GM19193 (cell line): ENCODE measurements around the gene DNAJB6.

Source experiments
- POLR2A ChIP-seq: IDR thresholded peaks from 4 replicates; pipeline ENCODE4 v1.6.1; 2011; ENCODE audit not compliant: insufficient read depth, insufficient read length; ENCODE audit errors: extremely low read depth

The DNAJB6 gene

DNA sequence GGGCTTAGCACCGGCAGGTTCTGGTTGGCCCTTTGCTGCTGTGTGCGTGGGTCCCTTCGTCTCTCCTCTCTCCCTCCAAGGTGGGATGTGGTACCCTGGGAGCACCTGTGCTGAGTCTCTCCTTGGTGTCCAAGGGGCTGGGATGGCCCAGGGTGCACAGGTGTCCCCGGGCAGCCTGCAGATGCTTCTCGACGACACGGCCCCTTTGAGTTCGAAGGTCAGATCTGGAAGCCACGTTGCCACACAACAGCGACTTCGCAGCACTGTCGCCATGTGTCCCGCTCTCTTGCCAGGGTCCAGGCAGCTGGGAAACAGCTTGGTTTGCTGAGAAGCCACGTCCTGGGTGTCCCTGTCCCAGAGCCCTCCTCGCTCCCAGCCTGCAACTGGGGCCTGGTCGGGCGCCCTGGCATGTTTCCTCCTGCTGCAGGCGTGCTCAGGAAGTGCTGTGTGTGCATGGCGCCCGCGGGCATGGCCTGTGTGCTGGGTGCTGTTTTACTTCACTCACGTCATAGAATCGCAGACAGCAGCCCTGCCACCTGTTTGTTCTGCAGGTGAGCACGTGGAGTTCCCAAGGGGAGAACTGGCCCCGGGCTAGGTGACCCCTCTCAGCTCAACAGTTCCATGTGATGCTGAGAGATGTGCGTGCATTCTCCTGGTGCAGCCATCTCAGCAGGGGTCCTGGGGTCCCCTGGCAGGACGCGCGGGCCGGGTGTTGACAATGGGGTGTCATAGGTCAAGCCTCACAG lies 70.9 kb downstream of the DNAJB6 start:
- no peak for TF ChIP-seq POLR2A

DNA sequence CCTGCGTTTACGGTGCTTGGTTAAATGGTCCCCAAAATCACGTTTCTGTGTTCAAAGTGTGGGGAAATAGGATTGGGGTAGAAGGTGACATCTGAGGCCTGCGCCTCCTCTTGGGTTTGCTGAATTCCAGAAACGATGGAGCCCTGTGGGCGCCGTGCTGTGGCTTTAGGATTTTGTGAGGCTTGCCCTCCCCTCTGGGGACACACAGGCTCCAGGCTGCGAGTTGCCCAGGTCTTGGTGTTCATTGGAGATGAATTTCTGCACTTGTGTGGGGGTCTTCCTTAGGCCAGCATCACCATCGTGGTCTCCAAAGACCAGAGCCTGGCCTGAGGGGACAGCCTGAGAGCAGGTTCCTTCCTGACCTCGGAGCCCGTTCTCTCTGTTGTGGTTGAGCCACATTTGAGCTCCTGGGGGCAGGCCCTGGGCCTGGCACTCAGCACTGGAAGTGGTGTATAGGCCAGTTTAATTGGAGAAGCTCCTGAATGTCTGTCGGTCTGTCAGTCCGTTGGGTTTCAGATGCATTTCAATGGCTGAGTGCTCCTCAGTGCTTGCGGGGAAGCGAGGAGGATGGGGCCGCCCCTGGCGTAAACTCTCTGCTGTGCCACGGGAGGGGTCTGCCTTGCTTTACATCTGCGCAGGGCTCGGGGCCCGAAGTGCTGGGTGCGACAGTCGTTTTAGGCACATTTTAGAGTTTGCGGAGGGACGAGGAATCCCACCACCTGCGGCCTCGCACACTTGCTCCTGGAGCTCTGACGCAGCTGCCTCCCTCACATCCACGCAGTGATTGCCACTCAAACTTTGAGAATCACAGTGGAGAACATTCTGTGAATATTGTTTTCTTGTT lies 71.7 kb downstream of the DNAJB6 start:
- no peak for TF ChIP-seq POLR2A

GRCh38 chr7:157409149-157409752 lies 72.4 kb downstream of the DNAJB6 start:
- TF ChIP-seq POLR2A = no peak

- no peak for TF ChIP-seq POLR2A
Measured at GRCh38 chr7:157409753-157410727, 73.2 kb downstream of the DNAJB6 start.

DNA sequence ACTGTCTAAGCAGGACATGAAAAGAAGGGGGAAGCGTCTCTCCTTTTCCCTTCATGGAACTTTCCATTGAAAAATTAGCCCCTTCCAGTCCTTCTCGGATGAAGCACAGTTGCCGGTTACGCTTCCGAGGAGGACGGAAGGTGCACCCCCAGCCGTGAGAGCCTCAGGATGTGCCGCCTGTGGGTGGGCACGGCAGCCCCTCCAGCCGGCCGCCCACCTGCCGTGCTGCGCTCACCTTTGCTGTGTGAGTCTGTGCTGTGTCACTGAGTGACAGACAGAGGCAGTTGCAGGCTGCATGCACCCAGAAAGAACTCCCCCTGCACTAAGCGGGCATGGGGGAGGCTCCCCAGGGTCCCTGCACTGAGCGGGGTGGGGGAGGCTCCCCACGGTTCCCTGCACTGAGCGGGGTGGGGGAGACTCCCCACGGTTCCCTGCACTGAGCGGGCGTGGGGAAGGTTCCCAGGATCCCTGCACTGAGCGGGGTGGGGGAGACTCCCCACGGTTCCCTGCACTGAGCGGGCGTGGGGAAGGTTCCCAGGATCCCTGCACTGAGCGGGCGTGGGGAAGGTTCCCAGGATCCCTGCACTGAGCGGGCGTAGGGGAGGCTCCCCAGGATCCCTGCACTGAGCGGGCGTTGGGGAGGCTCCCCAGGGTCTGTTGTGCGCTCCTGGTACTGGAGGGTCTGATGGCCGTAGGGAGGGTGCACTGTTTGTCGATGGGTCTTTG lies 74.2 kb downstream of the DNAJB6 start:
- no peak for TF ChIP-seq POLR2A

DNA sequence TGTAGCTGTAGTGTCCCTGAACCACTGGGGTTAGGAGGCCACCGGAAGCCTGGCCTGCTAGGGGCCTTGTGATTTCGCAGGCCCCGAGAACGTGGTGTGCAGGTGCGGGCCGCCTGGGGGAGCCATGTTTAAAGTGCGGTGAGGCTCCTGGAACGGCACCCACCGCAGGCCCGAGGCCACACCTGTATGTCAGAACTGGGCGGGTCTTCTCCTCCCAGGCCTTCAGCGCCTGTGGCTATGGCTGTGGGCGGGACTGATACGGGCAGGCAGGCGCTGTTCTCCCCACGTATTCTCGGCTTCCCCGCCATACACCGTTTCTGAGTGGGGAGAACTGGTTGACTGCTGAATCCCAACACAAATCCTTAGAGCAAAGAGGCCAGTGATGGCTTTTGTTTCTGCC lies 74.8 kb downstream of the DNAJB6 start:
- TF ChIP-seq POLR2A = no peak

DNA sequence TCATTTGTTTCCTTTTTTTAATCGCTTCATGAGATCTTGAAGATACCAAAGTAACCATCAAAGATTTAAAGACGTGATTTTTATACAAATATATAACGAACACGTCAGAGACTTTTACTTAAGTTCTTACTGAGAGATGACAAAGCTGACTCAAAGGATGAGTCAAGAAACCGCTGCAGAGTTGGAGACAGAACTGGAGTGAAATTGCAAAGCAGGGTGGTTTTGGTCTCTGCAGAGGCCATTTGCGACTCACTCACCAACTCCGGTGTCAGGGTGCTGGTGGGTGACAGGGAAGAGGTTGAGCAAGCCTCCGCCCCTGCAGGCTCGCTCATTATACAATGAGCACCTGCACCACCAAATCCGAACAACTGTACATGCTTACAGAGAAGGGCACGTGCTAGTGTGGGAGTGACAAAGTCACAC lies 75.2 kb downstream of the DNAJB6 start:
- no peak for TF ChIP-seq POLR2A

DNA sequence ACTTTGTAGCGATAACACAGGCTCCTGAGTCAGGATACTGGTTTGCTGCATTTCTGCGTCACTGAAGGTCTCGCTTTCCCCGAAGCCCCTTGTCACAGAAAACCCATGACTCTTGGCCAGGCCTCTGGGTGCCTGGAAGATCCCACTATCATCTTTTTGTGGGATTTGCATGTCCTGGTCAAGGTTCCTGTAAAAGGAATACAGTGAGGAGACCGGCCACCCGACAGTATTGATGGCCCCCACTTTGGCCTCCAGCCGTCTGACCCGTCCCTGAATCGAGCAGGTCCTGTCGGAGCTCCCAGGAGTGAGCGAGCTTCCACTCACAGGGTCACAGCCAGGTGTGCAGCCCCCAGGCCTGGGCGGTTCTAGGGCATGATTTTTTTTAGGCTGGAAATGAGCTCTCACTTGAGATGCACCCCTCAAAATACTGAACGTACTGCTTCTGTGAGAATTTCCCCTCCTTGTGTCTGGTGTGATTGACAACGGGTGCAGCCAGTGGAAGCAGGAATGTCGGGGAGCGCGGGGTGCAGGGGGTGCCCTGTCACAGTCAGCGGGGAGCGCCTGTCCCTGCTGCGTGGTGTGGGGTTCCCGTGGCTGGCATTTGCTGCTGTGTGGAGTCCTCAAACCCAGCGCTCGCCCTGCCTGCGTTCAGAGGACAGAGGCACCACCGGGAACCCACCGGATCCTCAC lies 75.8 kb downstream of the DNAJB6 start:
- no peak for TF ChIP-seq POLR2A

GRCh38 chr7:157413881-157414701 lies 77.3 kb downstream of the DNAJB6 start:
- TF ChIP-seq POLR2A = no peak

- TF ChIP-seq POLR2A = no peak
Measured at GRCh38 chr7:157414702-157415096, 77.9 kb downstream of the DNAJB6 start.

GRCh38 chr7:157415486-157415885 lies 78.7 kb downstream of the DNAJB6 start:
- no peak for TF ChIP-seq POLR2A

DNA sequence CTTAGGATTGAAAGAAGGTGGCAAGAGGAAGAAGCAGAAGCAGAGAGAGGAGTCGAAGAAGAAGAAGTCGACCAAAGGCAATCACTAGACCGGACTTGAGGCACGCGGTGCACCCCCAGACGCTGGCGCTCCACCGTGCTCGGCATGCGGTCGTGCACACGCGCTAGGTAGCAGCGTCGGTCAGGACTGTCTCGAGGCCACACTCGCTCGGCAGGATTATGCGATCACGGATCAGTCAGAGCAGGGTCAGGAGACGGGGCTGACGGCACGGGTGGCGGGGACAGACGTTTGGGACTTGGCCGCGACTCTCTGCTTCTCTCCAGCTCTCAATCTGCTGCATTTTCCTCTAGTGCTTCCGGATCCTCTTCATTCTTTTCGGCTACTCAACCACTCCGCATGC lies 79.2 kb downstream of the DNAJB6 start:
- no peak for TF ChIP-seq POLR2A

GRCh38 chr7:157418204-157419034 lies 81.6 kb downstream of the DNAJB6 start:
- no peak for TF ChIP-seq POLR2A

DNA sequence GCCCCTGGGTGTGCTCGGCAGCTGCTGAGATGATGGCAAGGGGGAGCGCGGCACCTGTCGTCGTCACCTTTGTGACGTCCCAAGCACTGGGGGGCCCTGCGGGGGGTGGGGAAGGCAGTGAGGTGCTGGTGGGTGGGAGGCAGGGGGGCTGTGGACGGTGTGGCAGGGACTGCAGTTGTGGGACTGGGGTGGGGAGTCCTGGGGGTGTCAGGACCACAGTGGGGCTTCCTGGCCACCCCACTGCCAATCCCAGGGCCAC lies 82.2 kb downstream of the DNAJB6 start:
- TF ChIP-seq POLR2A = no peak
